H9 (cell line): ENCODE results near the gene MRC2. TPM values are rescaled to one million over a fixed set of nuclear protein-coding genes. Genes with fewer than 3 reads are reported as not detected.
A peak's percentile ranks its signal among the peaks of the same experiment; 100 is the strongest.

ENCODE experiments used
- DNase-seq: peaks from one replicate; pipeline ENCODE4 v3.0.0-alpha.2; 2017
- H2AFZ ChIP-seq: one replicate; pipeline ENCODE4 v1.6.1; 2013; ENCODE audit warnings: mild to moderate bottlenecking, low read length, control low read depth, moderate library complexity
- H2AK5ac ChIP-seq: 2 replicates; pipeline ENCODE4 v1.6.1; 2013; ENCODE audit warnings: low read length, control low read depth, mixed read lengths; ENCODE audit not compliant: insufficient read length
- H2BK120ac ChIP-seq: one replicate; pipeline ENCODE4 v1.6.1; 2013; ENCODE audit warnings: low read depth, mild to moderate bottlenecking, low read length, control low read depth, inconsistent platforms; ENCODE audit not compliant: poor library complexity, severe bottlenecking
- H2BK12ac ChIP-seq: 2 replicates; pipeline ENCODE4 v1.6.1; 2013; ENCODE audit warnings: low read length, control low read depth, mixed read lengths, low read depth; ENCODE audit not compliant: insufficient read length
- H2BK15ac ChIP-seq: 2 replicates; pipeline ENCODE4 v1.6.1; 2013; ENCODE audit warnings: low read depth, low read length, control low read depth
- H2BK20ac ChIP-seq: one replicate; pipeline ENCODE4 v1.6.1; 2013; ENCODE audit warnings: low read depth, mild to moderate bottlenecking, low read length, control low read depth, inconsistent platforms; ENCODE audit not compliant: poor library complexity, severe bottlenecking
- H2BK5ac ChIP-seq: 2 replicates; pipeline ENCODE4 v1.6.1; 2013; ENCODE audit warnings: low read length, control low read depth, mixed read lengths; ENCODE audit not compliant: insufficient read length
- H3K14ac ChIP-seq: 2 replicates; pipeline ENCODE4 v1.6.1; 2013; ENCODE audit warnings: low read length, control low read depth; ENCODE audit not compliant: insufficient read depth
- H3K18ac ChIP-seq: 2 replicates; pipeline ENCODE4 v1.6.1; 2013; ENCODE audit warnings: low read depth, mild to moderate bottlenecking, mixed read lengths, low read length, control low read depth; ENCODE audit not compliant: insufficient read length
- H3K23ac ChIP-seq: 2 replicates; pipeline ENCODE4 v1.6.1; 2013; ENCODE audit warnings: low read length, control low read depth, mixed read lengths, low read depth; ENCODE audit not compliant: insufficient read length
- H3K23me2 ChIP-seq: 2 replicates; pipeline ENCODE4 v1.6.1; 2013; ENCODE audit warnings: low read depth, mild to moderate bottlenecking, mixed read lengths, low read length, control low read depth; ENCODE audit not compliant: insufficient read length, poor library complexity, severe bottlenecking
- H3K27ac ChIP-seq: 2 replicates; pipeline ENCODE4 v1.5.1; 2013; ENCODE audit warnings: low read length, control low read depth, mixed read lengths, low read depth; ENCODE audit not compliant: insufficient read length
- H3K27me3 ChIP-seq: 2 replicates; pipeline ENCODE4 v1.6.1; 2013; ENCODE audit warnings: low read length, control low read depth, inconsistent platforms; ENCODE audit not compliant: insufficient read depth
- H3K4ac ChIP-seq: 2 replicates; pipeline ENCODE4 v1.6.1; 2013; ENCODE audit warnings: low read depth, mild to moderate bottlenecking, control low read depth, inconsistent platforms, low read length, moderate library complexity
- H3K4me1 ChIP-seq: 2 replicates; pipeline ENCODE4 v1.6.1; 2013; ENCODE audit warnings: low read length, control low read depth, inconsistent platforms; ENCODE audit not compliant: insufficient read depth
- H3K4me2 ChIP-seq: 2 replicates; pipeline ENCODE4 v1.6.1; 2013; ENCODE audit warnings: low read length, control low read depth, mixed read lengths; ENCODE audit not compliant: insufficient read length, insufficient read depth
- H3K56ac ChIP-seq: 2 replicates; pipeline ENCODE4 v1.6.1; 2013; ENCODE audit warnings: low read depth, mild to moderate bottlenecking, mixed read lengths, low read length, control low read depth; ENCODE audit not compliant: insufficient read length
- H3K79me1 ChIP-seq: 2 replicates; pipeline ENCODE4 v1.6.1; 2013; ENCODE audit warnings: low read depth, mild to moderate bottlenecking, moderate library complexity, low read length, control low read depth, inconsistent platforms; ENCODE audit not compliant: insufficient read depth, poor library complexity, severe bottlenecking
- H3K79me2 ChIP-seq: 2 replicates; pipeline ENCODE4 v1.6.1; 2013; ENCODE audit warnings: low read length, control low read depth, inconsistent platforms; ENCODE audit not compliant: insufficient read depth
- H3K9ac ChIP-seq: 2 replicates; pipeline ENCODE4 v1.6.1; 2013; ENCODE audit warnings: low read length, control low read depth, mixed read lengths; ENCODE audit not compliant: insufficient read length; ENCODE audit errors: extremely low read depth
- H3K9me3 ChIP-seq: one replicate; pipeline ENCODE4 v1.6.1; 2013; ENCODE audit warnings: low read depth, low read length, inconsistent platforms; ENCODE audit not compliant: control insufficient read depth
- H3T11ph ChIP-seq: one replicate; pipeline ENCODE4 v1.6.1; 2013; ENCODE audit warnings: mild to moderate bottlenecking, low read length, control low read depth, inconsistent platforms
- H4K20me1 ChIP-seq: one replicate; pipeline ENCODE4 v1.6.1; 2013; ENCODE audit not compliant: control insufficient read depth, insufficient read length, insufficient read depth
- H4K5ac ChIP-seq: 2 replicates; pipeline ENCODE4 v1.6.1; 2013; ENCODE audit warnings: low read depth, mild to moderate bottlenecking, mixed read lengths, low read length, control low read depth; ENCODE audit not compliant: insufficient read length
- H4K8ac ChIP-seq: replicated peaks from 2 replicates; pipeline ENCODE4 v1.6.1; 2013; ENCODE audit warnings: low read length, control low read depth, mixed read lengths, low read depth; ENCODE audit not compliant: insufficient read length
- H4K91ac ChIP-seq: 2 replicates; pipeline ENCODE4 v1.6.1; 2013; ENCODE audit warnings: low read depth, mild to moderate bottlenecking, moderate library complexity, mixed read lengths, low read length, control low read depth; ENCODE audit not compliant: insufficient read length
- H3K27ac Mint-ChIP-seq, 3 experiments: 2 replicates in 2 of 3; 3 replicates in 1 of 3; pipeline ENCODE4 v1.8.0; 2020 to 2021; ENCODE audit warnings: mixed read lengths in 3 of 3, mild to moderate bottlenecking in 1 of 3, moderate library complexity in 1 of 3
- H3K27me3 Mint-ChIP-seq: 2 replicates; pipeline ENCODE4 v1.8.0; 2021; ENCODE audit warnings: low read depth, mild to moderate bottlenecking, moderate library complexity, mixed read lengths
- H3K36me3 Mint-ChIP-seq, 3 experiments: 2 replicates in 2 of 3; 3 replicates in 1 of 3; pipeline ENCODE4 v1.8.0; 2020 to 2021; ENCODE audit warnings: low read depth in 3 of 3, mixed read lengths in 3 of 3; ENCODE audit not compliant: insufficient read depth in 1 of 3
- H3K4me1 Mint-ChIP-seq, 2 experiments: 2 replicates each; pipeline ENCODE4 v1.8.0; 2020; ENCODE audit warnings: mixed read lengths in 2 of 2
- H3K4me3 Mint-ChIP-seq, 2 experiments: 2 replicates in 1 of 2; 3 replicates in 1 of 2; pipeline ENCODE4 v1.8.0; 2020 to 2021; ENCODE audit warnings: mild to moderate bottlenecking in 2 of 2, mixed read lengths in 2 of 2, moderate library complexity in 1 of 2
- H3K9me3 Mint-ChIP-seq, 2 experiments: 2 replicates in 1 of 2; 3 replicates in 1 of 2; pipeline ENCODE4 v1.8.0; 2020; ENCODE audit warnings: mild to moderate bottlenecking in 2 of 2, mixed read lengths in 2 of 2, moderate library complexity in 1 of 2
- CTCF ChIP-seq: fragments of 200-600 bp; sonication (generic); conservative IDR thresholded peaks from 3 replicates; pipeline ENCODE4 v1.8.0; 2021; ENCODE audit warnings: antibody characterized with exemption, mild to moderate bottlenecking
- WGBS: extraction: QIAGEN DNeasy Blood & Tissue Kit; methylation state at CpG from one replicate; pipeline ENCODE4 v1.1.7; 2013; ENCODE audit warnings: missing lambda C conversion rate, low lambda C conversion rate, mixed read lengths; ENCODE audit not compliant: insufficient read length; ENCODE audit errors: extremely low coverage; 5-methylcytosine and 5-hydroxymethylcytosine counted together
- long read RNA-seq: library from polyadenylated mRNA; unstranded; transcript quantifications from one replicate; pipeline ENCODE4 v2.0.0, GENCODE V29; 2020
- total RNA-seq: library from RNA; stranded (reverse); gene quantifications from 2 replicates; pipeline ENCODE4 v1.2.1, GENCODE V29; 2021

The MRC2 gene
- 18.7 and 21.6 TPM in 2 replicates for total RNA-seq
- long read RNA-seq, full-length matches to known transcripts: 11 of 20 reads
- long read RNA-seq, partial matches to known transcripts: 7 of 20 reads
- long read RNA-seq, other reads (novel, unspliced or antisense): 2 of 20 reads

- Histone ChIP-seq H3K18ac (peak within 1 kb of the TSS; percentile 33), H3K79me2 (peaks cover 4% of the 10 kb centered on the region; the same call in 1 of the 2 replicates), H3K4me2 (peak within 1 kb of the TSS; percentile 52), H4K91ac (no peak within 1 kb of the TSS), H3K14ac (peak within 1 kb of the TSS; percentile 79; the same call in 1 of the 2 replicates), H3K9ac (no peak within 1 kb of the TSS), H3K9me3 (no peaks in the 10 kb centered on the region), H3K56ac (no peak within 1 kb of the TSS), H2AK5ac (no peak within 1 kb of the TSS), H3T11ph (no peak within 1 kb of the TSS), H3K4me1 (peaks cover 9% of the 10 kb centered on the region; the same call in 1 of the 2 replicates), H2BK120ac (no peak within 1 kb of the TSS), H3K23ac (no peak within 1 kb of the TSS), H2BK5ac (no peak within 1 kb of the TSS), H3K79me1 (no peaks in the 10 kb centered on the region), H2BK12ac (no peak within 1 kb of the TSS), H4K20me1 (no peaks in the 10 kb centered on the region), H2BK20ac (no peak within 1 kb of the TSS), H4K8ac (no peak within 1 kb of the TSS), H3K27me3 (no peaks in the 10 kb centered on the region), H4K5ac (no peak within 1 kb of the TSS), H3K27ac (no peak within 1 kb of the TSS), H3K4ac (no peak within 1 kb of the TSS), H2BK15ac (no peak within 1 kb of the TSS), H3K23me2 (peaks cover 16% of the 10 kb centered on the region), H2AFZ (no peak within 1 kb of the TSS)
- Mint-ChIP-seq H3K9me3 (no peaks in the 10 kb centered on the region; a peak in 1 of 5 replicates), H3K36me3 (peaks cover 0 to 16% (median 5%) of the 10 kb centered on the region in 3 experiments; a peak in 5 of 7 replicates), H3K27ac (peak within 1 kb of the TSS in 2 of 3 experiments; percentile 85 to 89; a peak in 3 of 7 replicates), H3K27me3 (peaks cover 22% of the 10 kb centered on the region), H3K4me3 (peak within 1 kb of the TSS; percentile 80 to 92), H3K4me1 (peaks cover 38 to 41% of the 10 kb centered on the region in 2 experiments)
- WGBS: no CpG with 5 or more reads among the region's 68 CpGs
- DNase-seq: peak; percentile 82
- TF ChIP-seq CTCF: no peak
Measured at GRCh38 chr17:62627219-62627903, at the start of gene MRC2. MRC2 (plus strand) TSS chr17:62627670; CDS start chr17:62627803, 133 bp downstream.
